Esophagus squamous epithelium (tissue), 5 donors: ENCODE data around the gene BAIAP2. TPM values are rescaled to one million over a fixed set of nuclear protein-coding genes. Genes with fewer than 3 reads are reported as not detected.

Experiments used
- DNase-seq: peaks from one replicate; lab custom pipeline; 2025; lab: John Stamatoyannopoulos, UW
- H3K27ac ChIP-seq, 4 donors: fragments of 200-600 bp; sonication (generic); one replicate each; pipeline ENCODE4 v1.5.1; 2016 to 2019; ENCODE audit warnings: mild to moderate bottlenecking in 1 of 4
- H3K27me3 ChIP-seq, 4 donors: fragments of 200-600 bp; sonication (generic); 1 replicate in 3 of 4; 2 replicates in 1 of 4; pipeline versions ENCODE4 v1.5.1 to v1.6.0; 2017 to 2021; ENCODE audit warnings: antibody characterized with exemption in 1 of 4
- H3K36me3 ChIP-seq, 3 donors: fragments of 200-600 bp; sonication (generic); one replicate each; pipeline ENCODE4 v1.5.1; 2016 to 2019
- H3K4me1 ChIP-seq, 3 donors: fragments of 200-600 bp; sonication (generic); one replicate each; pipeline ENCODE4 v1.5.1; 2017 to 2019
- H3K4me3 ChIP-seq, 4 donors: fragments of 200-600 bp; sonication (generic); 1 replicate in 3 of 4; 2 replicates in 1 of 4; pipeline ENCODE4 v1.5.1; 2016 to 2019; ENCODE audit warnings: mild to moderate bottlenecking in 2 of 4, moderate library complexity in 1 of 4
- H3K9me3 ChIP-seq, 3 donors: fragments of 200-600 bp; sonication (generic); one replicate each; pipeline ENCODE4 v1.5.1; 2016 to 2019
- CTCF ChIP-seq, 6 experiments: fragments of 450-650 bp in 4 of 6; fragments of 200-600 bp in 2 of 6; sonication (generic) in 2 of 6; IDR thresholded peaks; one replicate each; pipeline ENCODE4 v1.5.1; 2016 to 2019; ENCODE audit warnings: antibody characterized with exemption in 6 of 6, mild to moderate bottlenecking in 4 of 6, moderate library complexity in 4 of 6
- POLR2A ChIP-seq, 4 donors: fragments of 450-650 bp; IDR thresholded peaks; one replicate each; pipeline ENCODE4 v1.6.1; 2017; ENCODE audit warnings: antibody characterized with exemption in 4 of 4, mild to moderate bottlenecking in 4 of 4, moderate library complexity in 3 of 4
- WGBS, 2 donors: methylation state at CpG; one replicate each; pipeline ENCODE4 v1.1.5; 2018; 5-methylcytosine and 5-hydroxymethylcytosine counted together
- intact Hi-C: fragments of 100-400 bp; cut with DNase I; formaldehyde crosslinking; loops from one replicate; pipeline ENCODE4 v1.15.0; 2022
- total RNA-seq, 4 donors: library from RNA; depleted of rRNA; stranded (reverse); fragments of >200 nt; gene quantifications; one replicate each; pipeline ENCODE4 v1.1.0, GENCODE V29; 2016
- donor health status: DM: yes; HTN: yes; CAD: no.

BAIAP2 gene
- total RNA-seq, 4 donors from 2014 or later: 87.8 to 175 (median 105) TPM

GRCh38 chr17:81057079-81057730 is 22.3 kb downstream of the BAIAP2 start:
- H3K27ac ChIP-seq: peak overlapping the region; percentile 86 to 95 (median 93)
- 39 to 43% methylated on average over 5 to 8 of the region's 14 CpGs for WGBS, 2 donors
- no peak for DNase-seq
- no peaks in the 10 kb centered on the region for H3K9me3 ChIP-seq
- intact Hi-C loops: no loop called here
- TF ChIP-seq CTCF (IDR thresholded peaks at IDR 0.05) (peak in 2 of 6 experiments; percentile 5 to 25), POLR2A (IDR thresholded peaks at IDR 0.05) (no peak)
- peak overlapping the region in 1 of 4 donors; percentile 23 for H3K4me3 ChIP-seq
- H3K27me3 ChIP-seq: no peaks in the 10 kb centered on the region
- H3K36me3 ChIP-seq: peaks cover 0 to 75% (median 7%) of the 10 kb centered on the region in 3 donors
- H3K4me1 ChIP-seq: peaks cover 39 to 89% (median 45%) of the 10 kb centered on the region in 3 donors

GRCh38 chr17:81057777-81058176 is 22.8 kb downstream of the BAIAP2 start:
- WGBS, 2 donors: 45% methylated on average over 9 of the region's 12 CpGs; no CpG with 5 or more reads in 1 of the 2 donors
- no peak overlapping the region for H3K4me3 ChIP-seq

DNA sequence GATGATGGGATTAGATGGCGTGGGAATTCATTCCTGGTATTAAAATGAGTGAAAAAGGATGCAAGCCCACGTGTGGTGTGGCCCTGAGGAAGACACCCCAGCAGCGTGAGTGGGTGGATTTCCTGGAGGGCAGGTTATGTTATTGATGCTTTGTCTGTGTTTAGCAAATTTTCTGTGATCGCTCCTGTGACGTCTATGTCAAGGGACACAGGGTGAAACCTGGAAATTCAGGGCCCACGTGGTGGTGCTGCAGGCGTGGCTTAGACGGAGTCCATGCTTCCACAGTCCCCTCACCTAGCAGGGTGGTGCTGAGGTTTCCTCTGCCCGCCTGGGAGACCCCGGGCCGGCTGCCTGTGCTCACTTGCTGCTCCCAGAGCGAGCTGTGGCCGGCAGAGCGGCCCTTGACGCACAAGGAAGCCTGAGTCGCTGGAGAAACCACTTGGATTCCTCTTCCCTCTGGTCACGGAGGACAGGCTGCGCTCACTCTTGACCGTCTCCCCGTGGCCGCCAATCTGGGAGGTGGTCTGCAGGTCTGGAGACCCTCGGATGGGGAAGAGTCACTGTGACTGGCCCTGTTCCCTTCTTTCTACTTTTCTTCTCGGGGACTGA is 23.4 kb downstream of the BAIAP2 start:
- Histone ChIP-seq H3K27me3 (no peaks in the 10 kb centered on the region), H3K9me3 (no peaks in the 10 kb centered on the region), H3K36me3 (peaks cover 5 to 83% (median 7%) of the 10 kb centered on the region in 3 donors), H3K4me1 (peaks cover 41 to 89% (median 43%) of the 10 kb centered on the region in 3 donors), H3K4me3 (no peak overlapping the region), H3K27ac (peak overlapping the region; percentile 86 to 95 (median 93))
- no peak for TF ChIP-seq POLR2A (IDR thresholded peaks at IDR 0.05)
- no peak for TF ChIP-seq CTCF (IDR thresholded peaks at IDR 0.05)
- WGBS, 2 donors: 60 to 73% methylated on average over 6 to 15 of the region's 23 CpGs
- intact Hi-C loops: no loop called here
- DNase-seq: no peak

More at GRCh38 chr17:81057777-81058176, 22.8 kb downstream of the BAIAP2 start:
- DNase-seq: no peak
- TF ChIP-seq CTCF (IDR thresholded peaks at IDR 0.05): no peak
- no peak for TF ChIP-seq POLR2A (IDR thresholded peaks at IDR 0.05)
- Histone ChIP-seq H3K27ac (peak overlapping the region; percentile 86 to 95 (median 93)), H3K4me1 (peaks cover 37 to 89% (median 41%) of the 10 kb centered on the region in 3 donors), H3K27me3 (no peaks in the 10 kb centered on the region), H3K9me3 (no peaks in the 10 kb centered on the region), H3K36me3 (peaks cover 0 to 81% (median 7%) of the 10 kb centered on the region in 3 donors)
- intact Hi-C loops: no loop called here

DNA sequence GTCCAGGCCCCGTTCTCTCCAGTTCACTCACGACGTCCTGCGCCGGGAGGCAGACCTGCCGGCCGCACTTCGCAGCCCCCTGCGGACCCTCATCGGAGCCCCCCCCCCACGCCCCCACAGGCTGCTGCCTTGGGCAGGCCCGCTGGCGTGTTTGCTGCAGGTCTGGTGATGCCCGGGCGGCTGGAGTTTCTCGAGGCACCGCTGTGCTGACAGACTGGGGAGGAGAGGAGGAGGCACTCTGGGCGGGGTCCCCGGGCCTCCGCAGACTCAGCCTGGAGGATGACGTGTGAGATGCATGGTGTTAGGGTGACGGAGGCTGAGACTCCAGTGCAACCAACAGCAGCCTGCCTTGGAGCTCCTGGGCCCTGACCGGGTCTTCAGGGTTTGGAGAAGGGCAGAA is 24.1 kb downstream of the BAIAP2 start:
- intact Hi-C loops: no loop called here
- Histone ChIP-seq H3K4me3 (no peak overlapping the region), H3K36me3 (peaks cover 6 to 81% (median 7%) of the 10 kb centered on the region in 3 donors), H3K4me1 (peaks cover 47 to 93% (median 47%) of the 10 kb centered on the region in 3 donors), H3K9me3 (no peaks in the 10 kb centered on the region), H3K27me3 (no peaks in the 10 kb centered on the region), H3K27ac (peak overlapping the region; percentile 86 to 95 (median 93))
- 37% methylated on average over 9 of the region's 23 CpGs; no CpG with 5 or more reads in 1 of the 2 donors for WGBS, 2 donors
- no peak for DNase-seq
- TF ChIP-seq CTCF (IDR thresholded peaks at IDR 0.05) (no peak), POLR2A (IDR thresholded peaks at IDR 0.05) (no peak)

- no peak for TF ChIP-seq CTCF (IDR thresholded peaks at IDR 0.05)
- TF ChIP-seq POLR2A (IDR thresholded peaks at IDR 0.05): no peak
- no peaks in the 10 kb centered on the region for H3K27me3 ChIP-seq
- H3K4me3 ChIP-seq: no peak overlapping the region
- intact Hi-C loops: no loop called here
- H3K4me1 ChIP-seq: peaks cover 58 to 93% (median 61%) of the 10 kb centered on the region in 3 donors
- peaks cover 6 to 68% (median 7%) of the 10 kb centered on the region in 3 donors for H3K36me3 ChIP-seq
- 65 to 68% methylated on average over 5 to 8 of the region's 10 CpGs for WGBS, 2 donors
- no peaks in the 10 kb centered on the region for H3K9me3 ChIP-seq
- peak overlapping the region; percentile 59 to 95 (median 90) for H3K27ac ChIP-seq
- no peak for DNase-seq
These were observed 25.5 kb downstream of the BAIAP2 start for GRCh38 chr17:81060416-81060815.
